GM23338 (cell line): ENCODE results near the gene MLPH. TPM values are rescaled to one million over a fixed set of nuclear protein-coding genes. Genes with fewer than 3 reads are reported as not detected.

Experiments used
- ATAC-seq: fragments of 200-7000 bp; cut with Tn5 transposase; 3 replicates; pipeline ENCODE4 v1.9.1; 2020
- DNase-seq: peaks from one replicate; pipeline ENCODE4 v3.0.0-alpha.2; 2015; ENCODE audit warnings: low spot score
- H2AFZ ChIP-seq: fragments of 200-600 bp; sonication (generic); 2 replicates; pipeline ENCODE4 v1.8.0; 2016; ENCODE audit warnings: antibody characterized with exemption, mild to moderate bottlenecking, moderate library complexity
- H3F3A ChIP-seq: fragments of 200-600 bp; sonication (generic); replicated peaks from 2 replicates; pipeline ENCODE4 v1.8.0; 2017; ENCODE audit warnings: antibody characterized with exemption, mixed run types, low read depth
- H3K27ac ChIP-seq: fragments of 200-600 bp; sonication (generic); 2 replicates; pipeline ENCODE4 v1.6.1; 2016; ENCODE audit warnings: low read depth
- H3K27me3 ChIP-seq: fragments of 200-600 bp; sonication (generic); 2 replicates; pipeline ENCODE4 v1.8.0; 2016; ENCODE audit warnings: mild to moderate bottlenecking, mixed run types, moderate library complexity; ENCODE audit not compliant: insufficient read depth
- H3K36me3 ChIP-seq: fragments of 200-600 bp; sonication (generic); 2 replicates; pipeline ENCODE4 v1.8.0; 2016; ENCODE audit warnings: mild to moderate bottlenecking; ENCODE audit not compliant: insufficient read depth
- H3K4me1 ChIP-seq: fragments of 200-600 bp; sonication (generic); 2 replicates; pipeline ENCODE4 v1.8.0; 2016; ENCODE audit warnings: mild to moderate bottlenecking, moderate library complexity; ENCODE audit not compliant: insufficient read depth
- H3K4me2 ChIP-seq: fragments of 200-600 bp; sonication (generic); 2 replicates; pipeline ENCODE4 v1.7.1; 2017; ENCODE audit warnings: mixed run types
- H3K4me3 ChIP-seq: fragments of 200-600 bp; sonication (generic); 2 replicates; pipeline ENCODE4 v1.6.1; 2016; ENCODE audit warnings: mixed run types
- H3K79me2 ChIP-seq: fragments of 200-600 bp; sonication (generic); replicated peaks from 2 replicates; pipeline ENCODE4 v1.8.0; 2017; ENCODE audit warnings: mild to moderate bottlenecking; ENCODE audit not compliant: insufficient read depth
- H3K9me2 ChIP-seq: fragments of 200-600 bp; sonication (generic); 2 replicates; pipeline ENCODE4 v1.8.0; 2017; ENCODE audit not compliant: insufficient read depth
- H4K20me1 ChIP-seq: fragments of 200-600 bp; sonication (generic); replicated peaks from 2 replicates; pipeline ENCODE4 v1.8.0; 2017; ENCODE audit warnings: mild to moderate bottlenecking; ENCODE audit not compliant: insufficient read depth
- H3K27ac Mint-ChIP-seq: 2 replicates; pipeline ENCODE4 v1.8.0; 2020; ENCODE audit warnings: inconsistent platforms, mild to moderate bottlenecking, moderate library complexity, mixed read lengths
- H3K27me3 Mint-ChIP-seq: 3 replicates; pipeline ENCODE4 v1.8.0; 2022; ENCODE audit warnings: low read depth, mild to moderate bottlenecking, moderate library complexity, mixed read lengths, inconsistent platforms; ENCODE audit not compliant: insufficient read depth, poor library complexity
- H3K36me3 Mint-ChIP-seq: 3 replicates; pipeline ENCODE4 v1.8.0; 2021; ENCODE audit warnings: low read depth, mild to moderate bottlenecking, inconsistent platforms, moderate library complexity, mixed read lengths
- H3K4me1 Mint-ChIP-seq: 3 replicates; pipeline ENCODE4 v1.8.0; 2020; ENCODE audit warnings: mild to moderate bottlenecking, inconsistent platforms, mixed read lengths
- H3K4me3 Mint-ChIP-seq: 3 replicates; pipeline ENCODE4 v1.8.0; 2021; ENCODE audit warnings: moderate library complexity, mild to moderate bottlenecking, inconsistent platforms, mixed read lengths
- H3K9me3 Mint-ChIP-seq: 3 replicates; pipeline ENCODE4 v1.8.0; 2020; ENCODE audit warnings: moderate library complexity, mild to moderate bottlenecking, inconsistent platforms, mixed read lengths
- CREB1 ChIP-seq: fragments of 250-450 bp; sonication (Bioruptor Pico); IDR thresholded peaks from 2 replicates; pipeline ENCODE4 v1.5.0; 2020; ENCODE audit warnings: low read depth, mild to moderate bottlenecking, moderate library complexity
- NANOG ChIP-seq: IDR thresholded peaks from 2 replicates; pipeline ENCODE4 v1.6.1; 2016; ENCODE audit warnings: antibody characterized with exemption, borderline replicate concordance
- POLR2AphosphoS5 ChIP-seq: IDR thresholded peaks from 2 replicates; pipeline ENCODE4 v1.6.1; 2016; ENCODE audit warnings: antibody characterized with exemption, low read depth
- STAT1 ChIP-seq: IDR thresholded peaks from one replicate; pipeline ENCODE4 v1.6.1; 2016; ENCODE audit warnings: antibody characterized with exemption; ENCODE audit not compliant: unreplicated experiment
- polyA plus RNA-seq: library from polyadenylated mRNA; unstranded; fragments of >200 nt; fragmentation: Nextera tagmentation; extraction: Ambion mirVana; gene quantifications from 2 replicates; pipeline ENCODE4 v1.2.1, GENCODE V29; 2016
- total RNA-seq: library from RNA; depleted of rRNA; stranded (reverse); fragments of >200 nt; shearing (Covaris generic); gene quantifications from 2 replicates; pipeline ENCODE4 v1.2.3, GENCODE V29; 2014
- TF ChIP-seq, protein P1 (sequence below): IDR thresholded peaks from one replicate; pipeline ENCODE4 v1.6.1; 2018; ENCODE audit warnings: antibody characterized with exemption; ENCODE audit not compliant: unreplicated experiment
- TF ChIP-seq, protein P2 (sequence below), 2 experiments: fragments of 200-600 bp in 1 of 2; sonication (generic) in 1 of 2; conservative IDR thresholded peaks; 2 replicates each; pipeline versions ENCODE4 v1.5.1 to v1.6.1; 2016 to 2017; ENCODE audit warnings: antibody characterized with exemption in 2 of 2, low read depth in 2 of 2, mild to moderate bottlenecking in 2 of 2, moderate library complexity in 1 of 2
- TF ChIP-seq, protein P3 (sequence below): IDR thresholded peaks from 2 replicates; pipeline ENCODE4 v1.6.1; 2016; ENCODE audit warnings: antibody characterized with exemption

Gene MLPH
- total and polyA plus RNA-seq, 2 experiments from 2014 or later, result 13.6 to 16.5 TPM

DNA sequence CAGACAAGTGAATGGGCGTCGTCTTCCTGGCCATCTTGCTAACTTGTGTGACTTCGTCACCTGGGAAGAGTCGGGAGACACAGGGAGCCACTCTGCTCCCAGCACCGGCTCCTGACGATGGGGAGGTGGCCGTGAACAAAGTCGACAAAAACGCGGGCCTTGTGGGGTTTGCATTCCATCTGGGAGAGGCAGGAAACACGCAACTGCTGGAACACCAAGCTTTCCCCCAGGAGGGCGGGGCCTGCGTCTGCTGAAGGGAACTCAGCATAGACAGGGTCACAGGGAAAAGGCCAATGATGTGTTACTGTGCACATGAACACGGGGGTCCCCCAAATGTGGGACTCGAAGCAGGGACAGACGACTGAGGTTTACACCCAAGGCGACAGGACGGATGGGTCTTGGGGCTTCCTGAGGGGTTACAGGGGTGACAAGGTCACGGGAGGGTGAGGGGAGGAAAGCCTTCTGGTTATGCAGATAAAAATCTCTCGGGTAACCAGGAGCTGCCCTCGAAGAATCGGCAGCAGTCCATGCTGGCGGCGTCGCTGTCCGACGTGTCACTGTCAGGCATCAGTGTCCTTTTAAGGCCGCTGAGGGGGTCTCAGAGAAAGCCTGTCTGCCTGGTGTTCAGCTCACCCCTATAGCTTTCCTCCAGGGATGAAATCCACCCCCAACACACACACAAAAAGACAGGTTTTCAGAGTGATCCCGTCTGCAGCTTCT is 51.1 kb downstream of the MLPH start (continued):
- TF ChIP-seq, protein P1, sequence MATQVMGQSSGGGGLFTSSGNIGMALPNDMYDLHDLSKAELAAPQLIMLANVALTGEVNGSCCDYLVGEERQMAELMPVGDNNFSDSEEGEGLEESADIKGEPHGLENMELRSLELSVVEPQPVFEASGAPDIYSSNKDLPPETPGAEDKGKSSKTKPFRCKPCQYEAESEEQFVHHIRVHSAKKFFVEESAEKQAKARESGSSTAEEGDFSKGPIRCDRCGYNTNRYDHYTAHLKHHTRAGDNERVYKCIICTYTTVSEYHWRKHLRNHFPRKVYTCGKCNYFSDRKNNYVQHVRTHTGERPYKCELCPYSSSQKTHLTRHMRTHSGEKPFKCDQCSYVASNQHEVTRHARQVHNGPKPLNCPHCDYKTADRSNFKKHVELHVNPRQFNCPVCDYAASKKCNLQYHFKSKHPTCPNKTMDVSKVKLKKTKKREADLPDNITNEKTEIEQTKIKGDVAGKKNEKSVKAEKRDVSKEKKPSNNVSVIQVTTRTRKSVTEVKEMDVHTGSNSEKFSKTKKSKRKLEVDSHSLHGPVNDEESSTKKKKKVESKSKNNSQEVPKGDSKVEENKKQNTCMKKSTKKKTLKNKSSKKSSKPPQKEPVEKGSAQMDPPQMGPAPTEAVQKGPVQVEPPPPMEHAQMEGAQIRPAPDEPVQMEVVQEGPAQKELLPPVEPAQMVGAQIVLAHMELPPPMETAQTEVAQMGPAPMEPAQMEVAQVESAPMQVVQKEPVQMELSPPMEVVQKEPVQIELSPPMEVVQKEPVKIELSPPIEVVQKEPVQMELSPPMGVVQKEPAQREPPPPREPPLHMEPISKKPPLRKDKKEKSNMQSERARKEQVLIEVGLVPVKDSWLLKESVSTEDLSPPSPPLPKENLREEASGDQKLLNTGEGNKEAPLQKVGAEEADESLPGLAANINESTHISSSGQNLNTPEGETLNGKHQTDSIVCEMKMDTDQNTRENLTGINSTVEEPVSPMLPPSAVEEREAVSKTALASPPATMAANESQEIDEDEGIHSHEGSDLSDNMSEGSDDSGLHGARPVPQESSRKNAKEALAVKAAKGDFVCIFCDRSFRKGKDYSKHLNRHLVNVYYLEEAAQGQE, result no peak
- TF ChIP-seq CREB1 (CRISPR knock-in tag), result no peak
- TF ChIP-seq POLR2AphosphoS5, result no peak
- TF ChIP-seq STAT1, result no peak
- TF ChIP-seq NANOG, result no peak
- TF ChIP-seq, protein P2, sequence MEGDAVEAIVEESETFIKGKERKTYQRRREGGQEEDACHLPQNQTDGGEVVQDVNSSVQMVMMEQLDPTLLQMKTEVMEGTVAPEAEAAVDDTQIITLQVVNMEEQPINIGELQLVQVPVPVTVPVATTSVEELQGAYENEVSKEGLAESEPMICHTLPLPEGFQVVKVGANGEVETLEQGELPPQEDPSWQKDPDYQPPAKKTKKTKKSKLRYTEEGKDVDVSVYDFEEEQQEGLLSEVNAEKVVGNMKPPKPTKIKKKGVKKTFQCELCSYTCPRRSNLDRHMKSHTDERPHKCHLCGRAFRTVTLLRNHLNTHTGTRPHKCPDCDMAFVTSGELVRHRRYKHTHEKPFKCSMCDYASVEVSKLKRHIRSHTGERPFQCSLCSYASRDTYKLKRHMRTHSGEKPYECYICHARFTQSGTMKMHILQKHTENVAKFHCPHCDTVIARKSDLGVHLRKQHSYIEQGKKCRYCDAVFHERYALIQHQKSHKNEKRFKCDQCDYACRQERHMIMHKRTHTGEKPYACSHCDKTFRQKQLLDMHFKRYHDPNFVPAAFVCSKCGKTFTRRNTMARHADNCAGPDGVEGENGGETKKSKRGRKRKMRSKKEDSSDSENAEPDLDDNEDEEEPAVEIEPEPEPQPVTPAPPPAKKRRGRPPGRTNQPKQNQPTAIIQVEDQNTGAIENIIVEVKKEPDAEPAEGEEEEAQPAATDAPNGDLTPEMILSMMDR (conservative IDR thresholded peaks at IDR 0.05; ENCODE audit: low read depth in 2 of 2), result no peak

DNA sequence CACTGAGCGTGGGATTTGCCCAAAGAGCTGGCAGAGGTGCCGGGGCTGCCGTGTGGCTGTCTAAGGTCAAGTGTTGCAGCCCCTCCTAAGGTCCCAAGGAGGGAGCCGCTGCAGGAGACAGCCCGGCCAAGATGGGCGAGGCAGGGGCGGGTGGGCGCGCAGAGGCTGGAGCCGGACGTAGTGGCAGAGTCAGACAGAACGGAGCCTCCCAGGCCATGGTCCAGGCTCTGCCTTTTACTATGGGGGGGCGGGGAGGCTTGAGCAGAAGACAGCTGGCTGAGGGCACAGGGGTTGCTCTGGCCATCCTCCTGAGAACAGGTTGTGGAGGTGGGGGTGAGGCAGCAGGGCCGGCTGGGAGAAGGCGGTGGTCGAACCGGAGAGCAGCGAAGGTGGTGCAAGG is 51.9 kb downstream of the MLPH start:
- H3K79me2 ChIP-seq, result no peaks in the 10 kb centered on the region
- H3F3A ChIP-seq, result no peaks in the 10 kb centered on the region
- H3K4me1 ChIP-seq, result no peaks in the 10 kb centered on the region
- H4K20me1 ChIP-seq, result no peaks in the 10 kb centered on the region
- Mint-ChIP-seq H3K4me1 (peaks cover 7% of the 10 kb centered on the region), H3K9me3 (peaks cover 3% of the 10 kb centered on the region; the same call in 1 of the 3 replicates), H3K27me3 (peaks cover 5% of the 10 kb centered on the region), H3K27ac (no peak overlapping the region), H3K36me3 (no peaks in the 10 kb centered on the region; the same call in 2 of the 3 replicates), H3K4me3 (no peak overlapping the region)
- H3K4me2 ChIP-seq, result no peak overlapping the region
- no peak overlapping the region for H3K4me3 ChIP-seq
- DNase-seq (no peak), ATAC-seq (no peak)
- H3K9me2 ChIP-seq, result no peaks in the 10 kb centered on the region
- no peak overlapping the region for H2AFZ ChIP-seq
- H3K27ac ChIP-seq, result no peak overlapping the region
- H3K27me3 ChIP-seq, result no peaks in the 10 kb centered on the region
- H3K36me3 ChIP-seq, result no peaks in the 10 kb centered on the region
- TF ChIP-seq, protein P3, sequence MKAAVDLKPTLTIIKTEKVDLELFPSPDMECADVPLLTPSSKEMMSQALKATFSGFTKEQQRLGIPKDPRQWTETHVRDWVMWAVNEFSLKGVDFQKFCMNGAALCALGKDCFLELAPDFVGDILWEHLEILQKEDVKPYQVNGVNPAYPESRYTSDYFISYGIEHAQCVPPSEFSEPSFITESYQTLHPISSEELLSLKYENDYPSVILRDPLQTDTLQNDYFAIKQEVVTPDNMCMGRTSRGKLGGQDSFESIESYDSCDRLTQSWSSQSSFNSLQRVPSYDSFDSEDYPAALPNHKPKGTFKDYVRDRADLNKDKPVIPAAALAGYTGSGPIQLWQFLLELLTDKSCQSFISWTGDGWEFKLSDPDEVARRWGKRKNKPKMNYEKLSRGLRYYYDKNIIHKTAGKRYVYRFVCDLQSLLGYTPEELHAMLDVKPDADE, result no peak
- TF ChIP-seq, protein P2 (conservative IDR thresholded peaks at IDR 0.05; ENCODE audit: low read depth in 2 of 2), result no peak
- TF ChIP-seq, protein P1, result no peak
